Activated CD8-positive, alpha-beta T cell treated with anti-CD3 and anti-CD28 coated beads for 36 hours (primary cell): Measurements from ENCODE around the gene EBF3. TPM values are rescaled to one million over a fixed set of nuclear protein-coding genes. Genes with fewer than 3 reads are reported as not detected.

Source experiments
- ATAC-seq: fragments of 200-7000 bp; cut with Tn5 transposase; one replicate; pipeline ENCODE4 v1.10.0; 2021; ENCODE audit warnings: mild to moderate bottlenecking, moderate library complexity
- CTCF ChIA-PET: fragments of 350-600 bp; sonication (Branson Sonifier 250); formaldehyde crosslinking; loops from one replicate; lab custom pipeline; 2021; ENCODE audit warnings: antibody characterized with exemption; lab: Charles Lee
- POLR2A ChIA-PET: fragments of 350-600 bp; sonication (Branson Sonifier 250); formaldehyde crosslinking; loops from one replicate; lab custom pipeline; 2021; ENCODE audit warnings: antibody characterized with exemption; lab: Charles Lee
- DNase-seq: peaks from one replicate; pipeline ENCODE4 v3.0.0-alpha.2; 2020
- H3K27ac Mint-ChIP-seq: one replicate; pipeline ENCODE4 v1.8.0; 2021; ENCODE audit warnings: mild to moderate bottlenecking, mixed read lengths
- H3K27me3 Mint-ChIP-seq: one replicate; pipeline ENCODE4 v1.8.0; 2021; ENCODE audit warnings: mixed read lengths
- H3K36me3 Mint-ChIP-seq: one replicate; pipeline ENCODE4 v1.8.0; 2021; ENCODE audit warnings: low read depth, mixed read lengths
- H3K4me1 Mint-ChIP-seq: one replicate; pipeline ENCODE4 v1.8.0; 2021; ENCODE audit warnings: low read depth, mixed read lengths
- H3K4me3 Mint-ChIP-seq: one replicate; pipeline ENCODE4 v1.8.0; 2021; ENCODE audit warnings: mild to moderate bottlenecking, moderate library complexity, mixed read lengths
- H3K9me3 Mint-ChIP-seq: one replicate; pipeline ENCODE4 v1.8.0; 2021; ENCODE audit warnings: mixed read lengths
- CTCF ChIP-seq: fragments of 200-600 bp; IDR thresholded peaks from one replicate; pipeline ENCODE4 v1.8.0; 2022; ENCODE audit warnings: antibody characterized with exemption, mild to moderate bottlenecking
- intact Hi-C: fragments of 100-400 bp; cut with micrococcal nuclease; formaldehyde crosslinking; loops from one replicate; pipeline ENCODE4 v1.10.0; 2022
- total RNA-seq, 2 experiments: library from RNA; stranded (reverse); gene quantifications; one replicate each; pipeline ENCODE4 v1.2.3, GENCODE V29; 2021

Gene EBF3
- total RNA-seq, 2 experiments from 2014 or later = not detected

GRCh38 chr10:129848696-129849451 is 115.2 kb downstream of the EBF3 start:
- CTCF ChIA-PET = no interaction called here
- no peak for ATAC-seq
- Mint-ChIP-seq H3K36me3 (no peaks in the 10 kb centered on the region), H3K27ac (no peak overlapping the region), H3K4me1 (no peaks in the 10 kb centered on the region), H3K27me3 (no peaks in the 10 kb centered on the region), H3K9me3 (no peaks in the 10 kb centered on the region), H3K4me3 (no peak overlapping the region)
- POLR2A ChIA-PET = no interaction called here
- TF ChIP-seq CTCF = no peak
- no peak for DNase-seq
- intact Hi-C loops = no loop called here

GRCh38 chr10:129847741-129848483 is 116.2 kb downstream of the EBF3 start:
- no peak overlapping the region for H3K27ac Mint-ChIP-seq
- ATAC-seq = no peak
- no peaks in the 10 kb centered on the region for H3K4me1 Mint-ChIP-seq
- no peaks in the 10 kb centered on the region for H3K36me3 Mint-ChIP-seq
- intact Hi-C loops = no loop called here
- no peak for TF ChIP-seq CTCF
- POLR2A ChIA-PET = no interaction called here
- CTCF ChIA-PET = interaction anchor here (1.0 kb wide), 1 partner anchor 30 kb away, joined by 3 read pairs; no protein-coding TSS in a partner anchor
- no peak for DNase-seq
- H3K9me3 Mint-ChIP-seq = no peaks in the 10 kb centered on the region
- no peak overlapping the region for H3K4me3 Mint-ChIP-seq
- H3K27me3 Mint-ChIP-seq = no peaks in the 10 kb centered on the region

- no peak for TF ChIP-seq CTCF
- ChIA-PET POLR2A (no interaction called here), CTCF (no interaction called here)
- DNase-seq (no peak), ATAC-seq (no peak)
- Mint-ChIP-seq H3K9me3 (no peaks in the 10 kb centered on the region), H3K27ac (no peak overlapping the region), H3K36me3 (no peaks in the 10 kb centered on the region), H3K27me3 (no peaks in the 10 kb centered on the region), H3K4me1 (no peaks in the 10 kb centered on the region), H3K4me3 (no peak overlapping the region)
- intact Hi-C loops = no loop called here
Observed at GRCh38 chr10:129846991-129847391, 117.1 kb downstream of the EBF3 start.

GRCh38 chr10:129845111-129845753 is 118.8 kb downstream of the EBF3 start:
- POLR2A ChIA-PET = no interaction called here
- TF ChIP-seq CTCF = no peak
- Mint-ChIP-seq H3K9me3 (no peaks in the 10 kb centered on the region), H3K4me3 (no peak overlapping the region), H3K27ac (no peak overlapping the region), H3K36me3 (no peaks in the 10 kb centered on the region), H3K4me1 (no peaks in the 10 kb centered on the region), H3K27me3 (no peaks in the 10 kb centered on the region)
- no peak for DNase-seq
- intact Hi-C loops = no loop called here
- CTCF ChIA-PET = no interaction called here
- ATAC-seq = no peak
